ENCODE results near the gene C1QTNF12. TPM values are rescaled to one million over a fixed set of nuclear protein-coding genes. Genes with fewer than 3 reads are reported as not detected.

Gene C1QTNF12
- total RNA-seq: 1.1 TPM in 1 of 2 replicates, not detected in the other

GRCh38 chr1:1246577-1247340 is at the start of gene C1QTNF12:
C1QTNF12 (minus strand) TSS chr1:1246722; CDS start chr1:1246690, 32 bp downstream.

GRCh38 chr1:1273512-1274298 is 27.2 kb upstream of the C1QTNF12 start, which contains the start of gene UBE2J2:
UBE2J2 (minus strand) TSS chr1:1273854; CDS start chr1:1267992, 5,862 bp downstream.

GRCh38 chr1:1232208-1232795 is 14.2 kb downstream of the C1QTNF12 start, which contains the start of gene B3GALT6:
B3GALT6 (plus strand) TSS chr1:1232237; CDS start chr1:1232279, 42 bp downstream.

GRCh38 chr1:1231400-1232207 is 14.9 kb downstream of the C1QTNF12 start, which contains the start of gene SDF4:
SDF4 (minus strand) TSS chr1:1232001; CDS start chr1:1228772, 3,229 bp downstream.

GRCh38 chr1:1213345-1214265 is 32.9 kb downstream of the C1QTNF12 start, which contains the start of gene TNFRSF4:
TNFRSF4 (minus strand) TSS chr1:1214153; CDS start chr1:1214127, 26 bp downstream.

GRCh38 chr1:1206376-1206965 is 40.1 kb downstream of the C1QTNF12 start, which contains the start of gene TNFRSF18:
TNFRSF18 (minus strand) TSS chr1:1206592; CDS start chr1:1206571, 21 bp downstream.

Small RNA genes within 50 kb of the gene (small RNA-seq; reads per million reads assigned to genes)
- gene MIR6726: not detected

Other genes with a start within 250 kb of the C1QTNF12 start
- gene HES4, start 246.6 kb downstream of the C1QTNF12 start, total RNA-seq: 9.4 and 9.9 TPM in 2 replicates
- gene ISG15, start 233.2 kb downstream of the C1QTNF12 start, total RNA-seq: 51.7 and 52.4 TPM in 2 replicates
- gene AGRN, start 226.6 kb downstream of the C1QTNF12 start, total RNA-seq: 66.3 and 68.1 TPM in 2 replicates
- not detected in 2 replicates for gene RNF223, start 172.4 kb downstream of the C1QTNF12 start, total RNA-seq
- 8.6 and 11.8 TPM in 2 replicates for gene C1orf159, start 130.6 kb downstream of the C1QTNF12 start, total RNA-seq
- gene TTLL10, start 72.8 kb downstream of the C1QTNF12 start, total RNA-seq: not detected in 2 replicates
- not detected in 2 replicates for gene TNFRSF18, start 40.1 kb downstream of the C1QTNF12 start, total RNA-seq
- gene TNFRSF4, start 32.6 kb downstream of the C1QTNF12 start, total RNA-seq: 0.57 and 0.93 TPM in 2 replicates
- 91.1 and 105 TPM in 2 replicates for gene SDF4, start 14.7 kb downstream of the C1QTNF12 start, total RNA-seq
- gene B3GALT6, start 14.5 kb downstream of the C1QTNF12 start, total RNA-seq: 20.5 and 27.3 TPM in 2 replicates
- 50.0 and 53.1 TPM in 2 replicates for gene UBE2J2, start 27.1 kb upstream of the C1QTNF12 start, total RNA-seq
- gene SCNN1D, start 33.7 kb upstream of the C1QTNF12 start, total RNA-seq: 0.66 and 0.93 TPM in 2 replicates
- gene ACAP3, start 61.2 kb upstream of the C1QTNF12 start, total RNA-seq: 19.7 and 22.7 TPM in 2 replicates
- gene PUSL1, start 61.9 kb upstream of the C1QTNF12 start, total RNA-seq: 21.0 and 22.9 TPM in 2 replicates
- gene INTS11, start 77.9 kb upstream of the C1QTNF12 start, total RNA-seq: 64.1 and 71.4 TPM in 2 replicates
- 15.6 and 21.5 TPM in 2 replicates for gene CPTP, start 78.1 kb upstream of the C1QTNF12 start, total RNA-seq
- gene TAS1R3, start 84.6 kb upstream of the C1QTNF12 start, total RNA-seq: 0.13 and 0.22 TPM in 2 replicates
- 28.9 and 38.4 TPM in 2 replicates for gene DVL1, start 102.7 kb upstream of the C1QTNF12 start, total RNA-seq
- 0.80 and 1.2 TPM in 2 replicates for gene MXRA8, start 111.8 kb upstream of the C1QTNF12 start, total RNA-seq
- 94.9 and 99.4 TPM in 2 replicates for gene AURKAIP1, start 128.5 kb upstream of the C1QTNF12 start, total RNA-seq
- gene CCNL2, start 152.6 kb upstream of the C1QTNF12 start, total RNA-seq: 140 and 162 TPM in 2 replicates
- 100 and 116 TPM in 2 replicates for gene MRPL20, start 160.6 kb upstream of the C1QTNF12 start, total RNA-seq
- 0.07 and 0.13 TPM in 2 replicates for gene ANKRD65, start 174.6 kb upstream of the C1QTNF12 start, total RNA-seq
- 1.3 and 2.9 TPM in 2 replicates for gene VWA1, start 189.0 kb upstream of the C1QTNF12 start, total RNA-seq
- gene ATAD3C, start 203.0 kb upstream of the C1QTNF12 start, total RNA-seq: not detected in 2 replicates
- gene ATAD3B, start 225.0 kb upstream of the C1QTNF12 start, total RNA-seq: 33.0 and 38.4 TPM in 2 replicates

Data from thoracic aorta endothelial cell (primary cell).